ENCODE data around the gene ATXN10. TPM values are rescaled to one million over a fixed set of nuclear protein-coding genes. Genes with fewer than 3 reads are reported as not detected.
"Not testable (repeated sequence)": the region's sequence is repeated elsewhere in the genome, so short reads cannot be mapped to it uniquely, and the experiment has no call there.

ATXN10 gene
- total RNA-seq, 1 experiment from 2014 or later = 103 TPM

DNA sequence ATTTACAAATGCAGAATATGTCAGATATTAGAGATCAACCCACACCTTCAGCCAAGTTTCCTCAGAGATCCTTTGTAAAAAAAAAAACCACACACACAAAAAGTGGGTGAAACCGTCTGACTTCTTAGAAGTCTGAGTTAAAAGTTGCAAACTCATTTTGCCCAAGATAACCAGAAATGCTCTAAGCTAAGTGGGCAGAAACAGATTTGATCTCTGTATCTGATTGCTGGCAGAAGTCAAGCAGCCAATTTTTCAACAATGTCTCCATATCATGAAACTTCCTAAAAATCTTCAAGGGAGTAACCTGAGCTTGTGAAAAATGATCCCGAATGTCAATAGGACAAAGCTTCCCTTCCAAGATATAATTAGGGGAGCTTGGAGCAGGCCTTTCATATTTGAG is 28.6 kb upstream of the ATXN10 start:
- DNase-seq (ENCODE audit: low read depth) = no peak

DNA sequence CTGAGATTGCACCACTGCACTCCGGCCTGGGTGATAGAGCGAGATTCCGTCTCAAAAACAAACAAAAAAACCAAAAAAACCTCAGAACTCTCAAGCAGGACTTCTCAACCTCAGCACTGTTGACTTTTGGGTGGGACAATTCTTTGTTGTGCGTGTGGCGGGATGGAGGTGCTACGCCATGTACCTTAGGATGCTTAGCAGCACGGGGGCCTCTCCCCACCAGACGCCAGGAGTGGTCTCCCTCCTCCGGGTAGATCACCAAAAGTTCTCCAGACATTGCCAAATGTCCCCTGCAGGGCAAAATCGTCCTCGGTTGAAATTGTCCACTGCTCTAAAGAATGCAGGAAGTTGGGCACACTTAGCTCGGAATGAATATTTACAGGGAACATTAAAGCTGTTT is 26.9 kb upstream of the ATXN10 start:
- DNase-seq (ENCODE audit: low read depth) = no peak

DNA sequence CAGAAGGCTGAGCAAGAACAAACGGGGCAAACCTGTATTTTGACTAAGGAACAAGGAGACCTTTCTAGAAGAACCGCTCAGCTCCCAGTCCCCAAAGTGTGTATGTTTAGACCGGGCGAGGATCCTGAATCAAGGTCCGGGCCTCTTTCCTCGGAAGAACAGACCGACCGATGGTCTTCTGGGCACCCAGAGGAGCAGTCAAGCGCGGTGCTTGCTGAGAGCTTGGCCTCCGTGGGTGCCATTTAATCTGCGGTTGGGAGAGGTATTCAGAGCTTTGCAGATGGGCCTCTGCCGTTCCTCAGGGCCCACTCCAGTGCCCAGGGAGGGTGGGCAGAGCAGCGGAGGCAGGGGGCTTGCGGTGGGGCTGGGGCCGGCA is 26.5 kb upstream of the ATXN10 start:
- no peak for DNase-seq (ENCODE audit: low read depth)

DNA sequence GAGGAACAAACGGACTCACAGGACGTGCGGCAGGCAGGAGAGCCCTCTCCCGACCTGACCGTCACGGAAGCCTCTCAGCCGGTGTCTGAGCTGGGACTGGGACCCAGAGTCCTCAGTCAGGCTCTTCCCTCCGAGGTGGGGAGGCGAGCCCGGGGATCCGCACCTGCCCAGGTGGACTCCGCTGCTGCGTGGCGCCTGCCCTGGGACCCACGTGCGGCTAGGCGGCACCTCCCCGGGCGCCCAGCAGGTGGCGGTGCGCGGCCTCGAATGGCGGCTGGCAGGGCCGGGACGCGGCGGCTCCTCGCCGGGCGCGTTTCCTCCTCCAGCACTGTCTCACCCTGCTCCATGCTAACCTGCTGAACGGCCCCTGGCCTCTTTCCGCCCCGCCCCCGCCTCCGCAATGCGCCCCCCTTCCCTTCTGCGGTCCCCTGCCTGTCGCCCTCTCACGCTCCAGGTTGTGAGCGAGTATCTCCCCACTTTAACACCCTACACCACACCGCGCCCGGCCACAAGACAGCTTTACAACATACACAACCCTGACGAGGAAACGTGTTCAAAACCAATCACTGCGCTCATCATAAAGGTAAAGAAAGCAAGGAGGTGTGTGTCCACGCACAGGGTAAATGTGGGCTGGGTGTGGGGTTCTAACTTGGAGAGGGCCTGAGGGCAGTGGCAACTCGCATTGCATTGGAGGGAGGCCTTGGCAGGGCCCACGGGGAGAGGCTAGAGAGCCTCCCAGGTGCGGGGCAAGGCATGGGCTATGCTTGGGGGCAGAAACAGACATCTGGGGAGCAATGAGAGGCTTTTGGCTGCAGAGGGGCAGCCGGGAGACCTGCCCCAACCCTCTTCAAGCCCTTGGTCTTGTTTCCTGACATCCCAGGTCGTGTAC is 25.9 kb upstream of the ATXN10 start:
- DNase-seq (ENCODE audit: low read depth) = peak; percentile 44

DNA sequence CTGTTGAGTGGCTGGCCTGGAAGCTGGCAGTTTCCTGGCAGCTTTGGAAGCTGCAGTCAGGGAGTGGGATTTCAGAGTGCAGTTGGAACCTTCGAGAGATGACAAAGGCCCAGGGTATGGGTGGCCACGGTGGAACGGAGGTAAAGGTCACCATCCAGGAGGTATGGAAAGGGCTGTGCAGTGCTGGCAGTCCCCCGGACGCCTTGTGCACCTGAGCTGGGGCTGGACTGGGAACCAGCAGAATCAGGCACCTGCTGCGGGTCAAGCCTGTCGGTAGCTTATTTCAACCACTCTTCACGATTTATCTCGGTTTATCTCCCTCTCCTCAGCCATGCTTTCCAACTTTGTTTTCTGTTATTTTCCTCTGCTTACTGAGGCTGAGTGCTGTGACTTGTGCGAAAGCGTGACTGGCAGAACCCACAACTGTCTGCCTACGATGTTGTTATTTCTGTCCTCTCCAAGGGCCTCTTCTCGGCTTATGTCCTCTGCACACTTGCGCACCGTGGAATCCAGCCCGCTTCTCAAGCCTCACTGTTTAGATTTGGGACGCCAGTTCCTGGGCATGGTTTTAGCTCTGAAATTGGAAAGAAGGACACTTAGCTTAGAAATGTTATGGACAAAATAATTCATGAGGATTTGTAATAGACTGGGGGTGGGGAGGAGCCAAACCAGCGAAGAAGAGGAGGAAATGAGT is 24.0 kb upstream of the ATXN10 start:
- no peak for DNase-seq (ENCODE audit: low read depth)

DNA sequence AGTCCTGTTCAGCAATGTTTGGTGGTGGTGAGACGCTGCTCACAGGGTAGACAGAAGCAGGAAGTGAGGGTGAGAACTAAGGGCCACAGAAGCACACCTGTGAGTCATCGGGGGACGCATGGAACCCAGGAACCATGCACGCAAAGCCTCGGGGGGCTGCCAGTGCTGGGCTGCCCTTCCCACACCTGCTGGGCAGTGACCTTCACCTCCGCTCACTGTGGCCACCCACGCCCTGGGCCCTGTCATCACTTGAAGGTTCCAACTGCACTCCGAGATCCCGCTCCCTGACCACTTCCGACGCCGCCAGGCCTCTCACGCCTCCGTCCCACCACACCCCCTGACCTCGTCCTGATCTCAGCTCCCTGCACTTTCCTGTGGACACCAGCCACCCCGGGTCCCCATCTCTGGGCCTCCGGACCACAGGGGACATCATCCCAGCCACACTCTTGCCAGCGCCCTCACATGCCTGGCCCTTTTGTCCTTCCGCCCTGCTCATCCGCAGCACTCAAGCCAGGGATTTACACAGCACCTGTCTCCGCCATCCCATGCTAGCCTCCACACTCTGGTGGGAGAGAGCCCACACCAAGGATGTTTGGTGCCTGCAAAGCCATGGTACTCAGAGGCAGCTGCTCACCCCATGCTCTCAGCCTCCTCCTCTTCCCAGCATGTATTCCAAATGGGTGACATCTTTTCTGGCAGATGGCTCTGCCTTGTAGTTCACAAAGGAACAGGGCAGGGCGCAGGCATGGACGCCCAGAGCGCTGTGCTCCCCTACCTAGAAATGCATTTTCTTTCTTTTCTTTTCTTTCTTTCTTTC is 23.1 kb upstream of the ATXN10 start:
- peak; percentile 54 for DNase-seq (ENCODE audit: low read depth)

DNA sequence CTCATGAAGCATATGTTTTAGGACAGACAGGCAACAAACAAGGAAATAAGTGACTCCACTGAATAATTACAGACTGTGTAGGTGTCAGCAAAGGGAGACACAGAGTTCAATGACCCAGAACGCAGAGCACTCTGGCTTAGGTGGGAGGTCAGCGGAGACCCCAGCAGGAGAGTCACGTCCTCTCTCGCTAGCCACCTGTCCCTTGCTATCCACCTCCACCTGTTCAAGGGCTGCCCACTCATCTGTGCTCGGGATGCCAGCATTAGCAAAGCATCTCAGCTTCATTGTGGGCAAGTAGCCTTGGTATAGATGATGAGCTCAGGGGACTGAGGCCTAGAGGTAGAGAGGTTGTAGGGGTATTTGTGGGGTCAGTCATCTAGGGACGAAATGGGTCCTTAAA is 21.8 kb upstream of the ATXN10 start:
- DNase-seq (ENCODE audit: low read depth) = no peak

DNA sequence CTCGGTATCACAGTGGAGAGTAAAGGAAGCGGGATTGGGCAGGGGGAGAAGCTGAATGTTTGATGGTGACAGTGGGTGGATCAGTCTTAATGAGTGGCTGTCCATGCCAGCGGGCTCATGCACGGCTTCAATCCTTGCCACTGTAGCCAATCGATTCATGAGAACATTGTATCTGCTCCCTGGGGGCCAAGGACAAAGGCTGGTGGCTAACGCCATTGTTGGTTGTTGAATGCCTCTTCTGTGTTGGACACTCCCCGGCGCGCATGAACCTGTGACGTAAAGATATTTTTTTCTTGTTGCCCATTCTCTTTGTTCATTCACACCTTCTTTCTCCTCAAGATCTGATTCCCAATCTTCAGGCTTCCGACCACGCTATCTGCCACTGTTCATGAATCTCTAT is 20.9 kb upstream of the ATXN10 start:
- DNase-seq (ENCODE audit: low read depth) = no peak

DNA sequence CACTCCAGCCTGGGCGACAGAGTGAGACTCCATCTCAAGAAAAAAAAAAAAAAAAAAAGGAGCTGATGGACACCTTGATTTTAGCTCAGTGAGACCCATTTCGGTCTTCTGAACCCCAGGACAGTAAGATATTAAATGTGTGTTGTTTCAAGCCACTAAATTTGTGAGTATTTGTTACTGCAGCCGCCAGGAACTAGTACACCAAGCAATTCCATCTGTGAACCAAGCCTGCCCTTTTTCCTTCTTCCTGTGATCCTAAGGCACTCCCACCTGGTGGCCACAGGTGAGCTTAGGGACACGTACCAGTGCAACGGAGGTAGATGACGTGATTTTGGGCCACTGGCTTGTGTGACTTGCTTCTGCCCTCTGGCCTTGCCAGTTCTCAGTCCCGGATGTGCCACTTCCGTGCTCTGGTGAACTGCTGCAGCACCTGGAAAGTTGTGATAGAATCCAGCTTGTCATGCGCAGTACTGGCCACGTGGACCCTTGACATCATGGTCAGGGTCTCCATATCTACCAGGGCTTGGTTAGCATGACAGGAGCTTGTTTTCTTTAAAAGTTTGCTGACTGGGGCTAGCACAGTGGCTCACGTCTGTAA is 19.6 kb upstream of the ATXN10 start:
- no peak for DNase-seq (ENCODE audit: low read depth)

DNA sequence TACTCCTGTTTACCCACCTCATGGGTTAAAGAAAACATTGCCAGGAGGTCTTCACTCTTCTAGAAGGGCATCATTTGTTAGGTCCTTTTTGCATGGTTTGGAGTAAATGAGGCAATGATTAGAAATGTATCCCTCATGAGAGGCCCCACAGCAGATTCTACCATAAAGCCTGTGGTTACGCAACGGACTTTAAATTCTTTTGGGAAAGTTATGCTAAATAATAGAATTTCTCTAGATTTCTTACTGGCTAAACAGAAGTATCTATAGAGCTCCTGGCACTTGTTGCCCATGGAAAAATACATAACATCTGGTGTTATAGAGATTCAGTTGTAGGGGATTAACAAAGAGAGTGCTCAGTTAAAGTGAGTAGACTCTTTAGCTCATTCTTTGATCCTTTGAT is 15.1 kb upstream of the ATXN10 start:
- no peak for DNase-seq (ENCODE audit: low read depth)

DNA sequence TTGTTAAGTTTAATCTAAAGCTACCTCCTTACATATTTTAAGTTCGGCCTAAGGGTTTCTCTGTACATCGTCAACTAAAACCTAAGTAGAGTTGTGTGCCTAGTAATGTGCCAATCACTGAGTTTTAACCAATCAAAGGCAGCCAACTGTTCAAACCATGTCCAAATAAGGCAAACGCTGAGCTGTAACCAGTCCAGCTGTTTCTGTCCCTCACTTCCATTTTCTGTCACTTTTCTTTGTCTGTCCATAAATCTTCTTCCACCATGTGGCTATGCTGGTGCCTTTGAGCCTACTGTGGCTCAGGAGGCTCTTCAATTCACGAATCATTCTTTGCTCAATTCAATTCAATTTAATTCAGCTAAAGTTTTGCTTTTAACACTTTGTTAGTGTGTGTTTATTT is 13.9 kb upstream of the ATXN10 start:
- no peak for DNase-seq (ENCODE audit: low read depth)

DNA sequence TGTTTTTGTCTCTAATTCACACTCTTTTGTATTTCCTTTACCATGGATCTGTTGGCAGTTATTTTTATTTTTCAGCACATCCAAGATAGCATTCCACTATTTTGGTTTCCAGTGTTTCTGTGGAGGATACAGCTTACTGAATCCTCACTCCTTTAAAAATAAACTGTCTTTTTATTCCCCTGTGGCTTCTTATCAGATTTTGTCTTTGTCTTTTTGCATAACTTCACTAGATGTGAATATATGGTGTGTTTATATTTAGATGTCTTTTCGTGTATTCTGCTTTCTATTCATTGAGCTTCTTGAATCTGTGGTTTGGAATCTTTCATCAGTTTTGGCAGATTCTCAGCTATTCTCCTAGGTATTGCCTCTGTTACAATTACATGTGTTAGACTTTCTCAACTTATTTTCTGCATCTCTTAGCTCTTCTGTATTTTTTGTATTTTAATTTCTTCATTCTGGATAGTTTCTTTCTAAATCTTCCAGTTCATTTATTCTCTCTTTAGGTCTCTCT is 7.4 kb upstream of the ATXN10 start:
- peak; percentile 41 for DNase-seq (ENCODE audit: low read depth)

DNA sequence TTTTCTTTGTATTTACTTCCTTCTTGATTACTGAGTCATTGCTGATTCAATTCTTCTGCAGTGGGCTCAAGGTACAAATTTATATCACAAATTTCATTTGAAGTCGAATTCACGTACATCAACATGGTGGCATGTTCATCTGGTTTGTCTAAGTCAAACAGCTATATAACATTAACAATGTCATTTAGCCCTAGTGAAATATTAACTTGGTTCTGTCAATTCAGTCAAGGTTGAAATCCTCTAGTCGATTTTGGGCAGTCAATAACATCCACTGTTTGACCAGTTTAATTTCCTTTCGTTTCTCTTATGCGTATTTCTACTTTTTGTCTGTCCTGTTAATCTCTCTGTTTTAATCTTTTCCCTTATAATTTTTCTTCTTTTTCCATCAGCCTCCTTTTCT is 4.1 kb upstream of the ATXN10 start:
- no peak for DNase-seq (ENCODE audit: low read depth)

DNA sequence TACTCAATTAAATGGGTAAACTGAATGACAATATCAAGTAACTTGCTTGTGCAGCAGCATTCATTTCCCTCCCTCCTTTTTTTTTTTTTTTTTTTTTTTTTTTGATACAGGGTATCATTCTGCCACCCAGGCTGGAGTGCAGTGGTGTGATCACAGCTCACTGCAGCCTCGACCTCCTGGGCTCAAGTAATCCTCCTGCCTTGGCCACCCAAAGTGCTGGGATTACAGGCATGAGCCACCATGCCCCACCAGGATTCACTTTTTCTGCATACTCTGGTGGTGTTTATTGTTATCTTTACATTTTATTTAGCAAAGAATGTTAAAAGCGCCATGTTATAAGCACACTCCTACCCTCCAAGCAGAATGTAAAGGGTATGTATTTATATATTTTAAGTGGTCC is 1.3 kb upstream of the ATXN10 start:
- DNase-seq (ENCODE audit: low read depth) = not testable (repeated sequence)

DNA sequence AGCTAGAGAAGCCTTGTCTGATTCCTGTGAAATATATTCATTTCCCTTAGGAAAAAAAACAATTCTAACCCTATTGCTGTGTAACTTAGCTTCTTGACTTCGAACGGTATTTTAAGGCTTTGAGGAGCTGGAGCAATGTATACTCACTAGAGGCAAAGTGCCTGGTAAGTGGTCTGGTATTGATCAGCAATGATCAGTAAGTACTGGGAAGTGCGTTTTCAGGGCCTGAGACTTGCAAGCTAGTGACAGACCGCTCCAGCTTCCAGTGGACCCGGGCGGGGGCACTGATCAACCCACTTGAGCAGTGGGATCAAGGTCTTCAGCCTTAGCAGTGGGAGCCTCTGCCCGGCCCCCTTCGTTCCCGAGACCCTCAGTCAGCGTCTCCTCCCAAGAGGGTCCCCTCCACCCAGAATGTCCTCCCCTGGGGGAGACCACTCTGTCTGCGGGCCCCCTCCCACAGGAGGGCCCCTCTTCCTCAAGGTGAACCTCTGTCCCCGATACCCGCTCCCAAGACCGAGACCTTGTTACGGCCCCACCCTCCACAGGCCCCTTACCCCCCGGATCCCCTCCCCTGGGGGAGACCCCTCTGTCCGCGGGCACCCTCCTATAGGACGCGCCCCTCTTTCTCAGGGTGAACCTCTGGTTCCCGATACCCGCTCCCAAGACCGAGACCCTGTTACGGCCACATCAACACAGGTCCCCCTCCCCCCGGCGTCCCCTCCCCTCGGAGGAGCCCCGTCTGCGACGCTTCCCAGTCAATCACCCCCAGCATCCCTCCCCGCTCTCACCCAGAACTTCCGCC is 452 bp upstream of the ATXN10 start:
- DNase-seq (ENCODE audit: low read depth) = no peak

DNA sequence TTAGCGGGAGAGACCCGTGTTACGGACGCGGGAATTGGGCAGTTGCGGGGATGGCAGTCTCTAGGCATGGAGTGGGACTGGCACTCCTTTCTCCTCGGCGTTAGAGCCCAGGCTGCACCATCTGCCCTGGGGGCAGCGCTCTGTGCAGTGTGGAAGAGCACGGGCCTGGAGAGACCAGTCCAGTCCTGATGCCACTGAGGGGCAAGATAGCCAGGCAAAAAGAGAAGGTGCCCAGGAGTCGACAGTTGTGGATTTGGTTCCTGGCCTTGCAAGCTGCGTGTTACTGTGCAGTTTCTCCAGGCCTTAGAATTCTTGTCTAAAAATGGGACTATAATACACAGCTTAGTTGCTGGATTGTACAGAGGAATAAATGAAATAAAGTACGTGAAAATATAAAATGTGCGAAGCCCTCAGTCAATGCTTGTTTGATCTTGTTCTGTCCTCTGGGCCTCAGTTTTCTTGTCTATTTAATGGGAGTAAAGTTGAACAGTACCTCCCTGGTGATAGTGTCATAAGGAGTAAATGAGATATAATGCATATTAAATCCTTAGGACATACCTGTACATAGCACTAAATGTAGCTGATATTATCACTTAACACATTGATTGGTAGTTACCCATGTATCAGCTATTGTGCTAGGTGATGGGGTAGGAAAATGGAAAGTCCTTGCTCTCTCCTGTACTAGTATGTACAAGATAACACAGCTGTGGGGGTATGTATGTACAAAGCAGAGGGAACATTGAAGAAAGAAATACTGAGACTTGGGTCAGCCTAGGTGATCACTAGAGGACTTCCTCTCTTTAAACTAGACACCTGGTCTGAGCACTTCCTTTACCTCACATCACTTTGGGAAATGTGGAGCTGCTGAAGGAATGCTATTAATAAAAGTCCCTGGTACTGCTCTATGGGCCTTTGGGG is 1.2 kb downstream of the ATXN10 start:
- DNase-seq (ENCODE audit: low read depth) = peak; percentile 27

DNA sequence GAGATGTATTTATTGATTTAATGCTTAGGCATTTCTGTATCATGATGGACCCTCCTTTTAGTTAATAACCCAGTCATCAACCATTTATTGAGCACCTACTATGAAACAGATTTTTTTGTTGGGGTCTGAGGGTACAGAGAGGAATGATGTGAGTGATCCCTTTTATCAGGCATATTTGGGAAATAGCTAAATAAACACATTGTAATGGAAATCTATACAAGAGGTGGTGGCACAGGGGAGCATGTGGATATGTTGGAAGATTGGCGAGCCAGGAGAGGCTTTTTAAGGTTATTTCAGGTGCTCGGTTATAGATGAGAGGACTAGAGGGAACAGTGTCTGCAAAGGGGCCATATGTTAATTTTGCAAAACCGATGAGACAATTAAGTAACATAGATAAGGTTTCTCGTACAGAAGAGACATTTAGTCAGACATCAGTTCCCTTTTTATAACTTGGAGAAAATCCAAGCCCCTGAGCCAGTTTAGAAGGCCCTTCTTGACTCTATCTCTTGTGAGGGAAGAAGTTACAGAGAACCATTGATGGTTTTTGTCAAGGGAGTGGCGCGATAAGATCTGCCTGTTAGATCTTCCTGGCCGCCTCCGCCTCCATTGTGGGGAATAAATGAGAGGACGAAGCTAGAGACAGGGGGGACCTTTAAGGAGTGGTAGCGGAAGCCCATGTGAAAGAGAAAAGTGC is 2.0 kb downstream of the ATXN10 start:
- no peak for DNase-seq (ENCODE audit: low read depth)

DNA sequence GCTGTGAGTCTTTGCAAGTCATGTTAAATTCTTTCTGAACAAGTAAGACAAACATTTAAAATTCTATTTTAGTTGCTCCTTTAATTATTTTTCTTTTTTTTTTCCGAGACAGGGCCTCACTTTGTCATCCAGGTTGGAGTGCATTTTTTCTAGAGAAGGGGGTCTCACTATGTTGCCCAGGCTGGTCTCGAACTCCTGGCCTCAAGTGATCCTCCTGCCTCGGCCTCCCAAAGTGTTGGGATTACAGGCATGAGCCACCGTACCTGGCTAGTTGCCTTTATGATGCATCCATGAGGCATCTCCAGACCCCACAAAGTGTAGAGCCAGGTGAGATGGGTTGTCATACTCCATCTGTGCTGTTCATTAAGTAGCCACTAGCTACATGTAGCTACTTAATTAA is 4.4 kb downstream of the ATXN10 start:
- no peak for DNase-seq (ENCODE audit: low read depth)

DNA sequence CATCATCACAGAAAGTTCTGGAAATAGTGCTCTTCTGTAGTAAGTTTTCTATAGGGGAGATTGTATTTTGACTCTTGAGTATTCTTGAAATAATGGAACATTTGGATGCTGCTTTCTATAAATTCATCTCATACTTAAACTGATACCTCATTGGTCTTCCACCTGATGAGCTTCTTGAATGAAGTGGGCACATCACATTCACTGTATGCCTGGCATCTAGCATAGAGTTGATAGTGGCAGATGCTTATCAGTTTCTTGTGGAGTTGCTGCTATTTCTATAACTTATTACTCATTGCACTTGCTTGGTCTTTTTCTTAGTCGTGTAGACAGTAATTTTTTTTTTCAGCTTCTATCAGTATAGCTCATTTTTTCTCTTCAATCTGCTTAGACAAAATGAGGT is 5.4 kb downstream of the ATXN10 start:
- DNase-seq (ENCODE audit: low read depth) = no peak

Measured in RPMI7951 (cell line).